GM21717 (cell line): Measurements from ENCODE around the gene SEMA4G.

ENCODE experiments used
- ATAC-seq: cut with Tn5 transposase; IDR thresholded peaks from one replicate; pipeline ENCODE4 v1.9.1; 2021; ENCODE audit warnings: mild to moderate bottlenecking, moderate library complexity; ENCODE audit not compliant: unreplicated experiment

SEMA4G gene

GRCh38 chr10:100969187-100970075 lies at the start of gene SEMA4G:
Gene SEMA4G (plus strand): TSS chr10:100969504. CDS start chr10:100972913, 3,409 bp downstream.
- no peak for ATAC-seq

- no peak for ATAC-seq
Observed at GRCh38 chr10:100923580-100923979, 45.7 kb upstream of the SEMA4G start.

GRCh38 chr10:100927266-100927665 lies 42.0 kb upstream of the SEMA4G start:
- no peak for ATAC-seq

- ATAC-seq = no peak
Observed at GRCh38 chr10:100928039-100928438, 41.3 kb upstream of the SEMA4G start.

- no peak for ATAC-seq
Observed at GRCh38 chr10:100930368-100930767, 38.9 kb upstream of the SEMA4G start.

GRCh38 chr10:100934084-100934659 lies 35.1 kb upstream of the SEMA4G start:
- ATAC-seq = no peak

- no peak for ATAC-seq
Observed at GRCh38 chr10:100939763-100940344, 29.4 kb upstream of the SEMA4G start.

- no peak for ATAC-seq
Observed at GRCh38 chr10:100942229-100942628, 27.1 kb upstream of the SEMA4G start.

GRCh38 chr10:100943508-100943907 lies 25.8 kb upstream of the SEMA4G start:
- no peak for ATAC-seq

GRCh38 chr10:100945754-100946153 lies 23.6 kb upstream of the SEMA4G start:
- no peak for ATAC-seq

- ATAC-seq = no peak
Observed at GRCh38 chr10:100948916-100949315, 20.4 kb upstream of the SEMA4G start.

GRCh38 chr10:100960251-100960650 lies 9.1 kb upstream of the SEMA4G start:
- no peak for ATAC-seq

- ATAC-seq = no peak
Observed at GRCh38 chr10:100962351-100963080, 6.8 kb upstream of the SEMA4G start.

- no peak for ATAC-seq
Observed at GRCh38 chr10:100963826-100964225, 5.5 kb upstream of the SEMA4G start.

- ATAC-seq = no peak
Observed at GRCh38 chr10:100965820-100966219, 3.5 kb upstream of the SEMA4G start.

- ATAC-seq = no peak
Observed at GRCh38 chr10:100966887-100967286, 2.4 kb upstream of the SEMA4G start.

GRCh38 chr10:100967332-100967731 lies 2.0 kb upstream of the SEMA4G start:
- ATAC-seq = no peak

- ATAC-seq = no peak
Observed at GRCh38 chr10:100968062-100968736, 1.1 kb upstream of the SEMA4G start.

GRCh38 chr10:100968863-100969186 lies 479 bp upstream of the SEMA4G start:
- no peak for ATAC-seq

- no peak for ATAC-seq
Observed at GRCh38 chr10:100970076-100970913, 991 bp downstream of the SEMA4G start.
